Esophagus muscularis mucosa (tissue), 4 donors: ENCODE results near the gene GABARAPL1. TPM values are rescaled to one million over a fixed set of nuclear protein-coding genes. Genes with fewer than 3 reads are reported as not detected.
A peak's percentile ranks its signal among the peaks of the same experiment; 100 is the strongest.

Source experiments
- DNase-seq: peaks from one replicate; pipeline ENCODE4 v3.0.0-alpha.2; 2017; ENCODE audit errors: extremely low spot score
- H3K27ac ChIP-seq, 4 donors: fragments of 200-600 bp; sonication (generic); replicated peaks in 1 of 4; 1 replicate in 3 of 4; 2 replicates in 1 of 4; pipeline ENCODE4 v1.5.1; 2016 to 2019; ENCODE audit warnings: mild to moderate bottlenecking in 1 of 4
- H3K27me3 ChIP-seq, 4 donors: fragments of 200-600 bp; sonication (generic); one replicate each; pipeline versions ENCODE4 v1.5.1 to v1.6.0; 2016 to 2019
- H3K36me3 ChIP-seq, 4 donors: fragments of 200-600 bp; sonication (generic); one replicate each; pipeline ENCODE4 v1.5.1; 2016 to 2019
- H3K4me1 ChIP-seq, 4 donors: fragments of 200-600 bp; sonication (generic); one replicate each; pipeline ENCODE4 v1.5.1; 2016 to 2019
- H3K4me3 ChIP-seq, 4 donors: fragments of 200-600 bp; sonication (generic); 1 replicate in 2 of 4; 2 replicates in 2 of 4; pipeline ENCODE4 v1.5.1; 2016 to 2019; ENCODE audit warnings: mild to moderate bottlenecking in 4 of 4, moderate library complexity in 1 of 4
- H3K9me3 ChIP-seq, 4 donors: fragments of 200-600 bp; sonication (generic); 1 replicate in 3 of 4; 2 replicates in 1 of 4; pipeline ENCODE4 v1.5.1; 2016 to 2019
- CTCF ChIP-seq, 3 experiments: fragments of 200-600 bp in 2 of 3; fragments of 450-650 bp in 1 of 3; sonication (generic) in 2 of 3; IDR thresholded peaks; one replicate each; pipeline ENCODE4 v1.5.1; 2017 to 2019; ENCODE audit warnings: antibody characterized with exemption in 3 of 3, mild to moderate bottlenecking in 2 of 3, moderate library complexity in 1 of 3
- EP300 ChIP-seq: sonication (generic); formaldehyde crosslinking; IDR thresholded peaks from one replicate; pipeline ENCODE4 v1.6.1; 2017; ENCODE audit warnings: antibody characterized with exemption
- POLR2A ChIP-seq: fragments of 450-650 bp; IDR thresholded peaks from one replicate; pipeline ENCODE4 v1.6.1; 2017; ENCODE audit warnings: antibody characterized with exemption, moderate library complexity, mild to moderate bottlenecking, low read depth
- POLR2AphosphoS5 ChIP-seq, 2 donors: sonication (generic); formaldehyde crosslinking; IDR thresholded peaks; one replicate each; pipeline ENCODE4 v1.6.1; 2017; ENCODE audit warnings: antibody characterized with exemption in 2 of 2
- WGBS: methylation state at CpG from one replicate; pipeline ENCODE4 v1.1.5; 2018; 5-methylcytosine and 5-hydroxymethylcytosine counted together
- intact Hi-C: fragments of 100-400 bp; cut with DNase I; formaldehyde crosslinking; loops from one replicate; pipeline ENCODE4 v1.15.1; 2023
- total RNA-seq, 4 donors: library from RNA; depleted of rRNA; stranded (reverse); fragments of >200 nt; gene quantifications; one replicate each; pipeline versions ENCODE4 v1.1.0 to v1.2.1, GENCODE V29; 2016

The GABARAPL1 gene
- total RNA-seq, 4 donors from 2014 or later: 142 to 352 (median 213) TPM

GRCh38 chr12:10211101-10211939 is 1.4 kb upstream of the GABARAPL1 start:
- Histone ChIP-seq H3K27ac (peak overlapping the region; percentile 96 to 100 (median 98)), H3K4me1 (peaks cover 9 to 26% (median 22%) of the 10 kb centered on the region in 4 donors), H3K4me3 (peak overlapping the region in 3 of 4 donors; percentile 79 to 87 (median 79)), H3K36me3 (peaks cover 0 to 3% (median under 1%) of the 10 kb centered on the region in 4 donors), H3K9me3 (no peaks in the 10 kb centered on the region), H3K27me3 (no peaks in the 10 kb centered on the region)
- intact Hi-C loops: loop anchor here (10.0 kb wide), 2 partner anchors 57 to 513 kb away; partner anchors contain the start of gene YBX3
- 93% methylated on average over 25 of the region's 25 CpGs for WGBS
- no peak for DNase-seq
- no peak for TF ChIP-seq POLR2A
- TF ChIP-seq EP300: no peak
- TF ChIP-seq POLR2AphosphoS5 (IDR thresholded peaks at IDR 0.05): no peak
- TF ChIP-seq CTCF (IDR thresholded peaks at IDR 0.05): no peak

GRCh38 chr12:10211940-10212738 is 538 bp upstream of the GABARAPL1 start:
- Histone ChIP-seq H3K27me3 (no peaks in the 10 kb centered on the region), H3K4me3 (peak overlapping the region; percentile 79 to 87 (median 82)), H3K4me1 (peaks cover 16 to 31% (median 30%) of the 10 kb centered on the region in 4 donors), H3K9me3 (no peaks in the 10 kb centered on the region), H3K27ac (peak overlapping the region; percentile 96 to 100 (median 98)), H3K36me3 (peaks cover 0 to 10% (median 2%) of the 10 kb centered on the region in 4 donors)
- peak; percentile 96 to 100 for TF ChIP-seq POLR2AphosphoS5 (IDR thresholded peaks at IDR 0.05)
- no peak for TF ChIP-seq CTCF (IDR thresholded peaks at IDR 0.05)
- peak; percentile 97 for TF ChIP-seq EP300
- peak; percentile 25 for TF ChIP-seq POLR2A
- peak; percentile 98 for DNase-seq
- 31% methylated on average over 40 of the region's 40 CpGs for WGBS
- intact Hi-C loops: loop anchor here (10.0 kb wide), 2 partner anchors 57 to 513 kb away; partner anchors contain the start of gene YBX3

GRCh38 chr12:10213168-10214135 is 775 bp downstream of the GABARAPL1 start:
- DNase-seq: peak; percentile 95
- TF ChIP-seq POLR2AphosphoS5 (IDR thresholded peaks at IDR 0.05) (peak; percentile 69 to 75), CTCF (IDR thresholded peaks at IDR 0.05) (no peak), EP300 (no peak)
- intact Hi-C loops: loop anchor here (10.0 kb wide), 2 partner anchors 59 to 511 kb away; partner anchors contain the start of gene YBX3
- peaks cover 29 to 43% (median 41%) of the 10 kb centered on the region in 4 donors for H3K4me1 ChIP-seq
- WGBS: under 1% methylated on average over 35 of the region's 47 CpGs
- no peaks in the 10 kb centered on the region for H3K27me3 ChIP-seq
- peak overlapping the region; percentile 79 to 87 (median 82) for H3K4me3 ChIP-seq
- peak overlapping the region; percentile 96 to 100 (median 98) for H3K27ac ChIP-seq
- H3K36me3 ChIP-seq: peaks cover 5 to 23% (median 10%) of the 10 kb centered on the region in 4 donors
- H3K9me3 ChIP-seq: no peaks in the 10 kb centered on the region
